GM12892 (cell line): Measurements from ENCODE around the gene BAIAP2.

Experiments used
- DNase-seq: peaks from one replicate; pipeline ENCODE4 v3.0.0; 2011; ENCODE audit not compliant: insufficient read length
- FAIRE-seq: peaks from 2 replicates; lab custom pipeline; 2011; peaks lifted over from hg19 to GRCh38; lab: Jason Lieb, UNC
- POLR2A ChIP-seq: IDR thresholded peaks from 2 replicates; pipeline ENCODE4 v1.6.1; 2011; ENCODE audit warnings: low read depth, low read length, control low read depth
- POLR2AphosphoS5 ChIP-seq: IDR thresholded peaks from 2 replicates; pipeline ENCODE4 v1.6.1; 2011; ENCODE audit warnings: low read depth, low read length, control low read depth
- TAF1 ChIP-seq: IDR thresholded peaks from 2 replicates; pipeline ENCODE4 v1.6.1; 2011; ENCODE audit warnings: low read depth, mild to moderate bottlenecking, control low read depth, low read length, borderline replicate concordance

The BAIAP2 gene

GRCh38 chr17:81082177-81083073 lies 47.5 kb downstream of the BAIAP2 start:
- FAIRE-seq (no peak), DNase-seq (no peak)
- TF ChIP-seq POLR2AphosphoS5, result no peak
- no peak for TF ChIP-seq TAF1
- no peak for TF ChIP-seq POLR2A

GRCh38 chr17:81083125-81083765 lies 48.3 kb downstream of the BAIAP2 start:
- FAIRE-seq, result no peak
- TF ChIP-seq TAF1 (no peak), POLR2A (no peak), POLR2AphosphoS5 (no peak)
- DNase-seq, result no peak

- no peak for TF ChIP-seq TAF1
- TF ChIP-seq POLR2AphosphoS5, result no peak
- TF ChIP-seq POLR2A, result no peak
- DNase-seq, result no peak
- no peak for FAIRE-seq
Measured at GRCh38 chr17:81084680-81085419, 49.9 kb downstream of the BAIAP2 start.

- no peak for DNase-seq
- TF ChIP-seq TAF1 (no peak), POLR2A (no peak), POLR2AphosphoS5 (no peak)
- no peak for FAIRE-seq
Measured at GRCh38 chr17:81085420-81085911, 50.5 kb downstream of the BAIAP2 start.

- FAIRE-seq (no peak), DNase-seq (no peak)
- no peak for TF ChIP-seq POLR2A
- no peak for TF ChIP-seq POLR2AphosphoS5
- TF ChIP-seq TAF1, result no peak
Measured at GRCh38 chr17:81086789-81087551, 52.0 kb downstream of the BAIAP2 start.

- DNase-seq, result no peak
- FAIRE-seq, result no peak
- no peak for TF ChIP-seq POLR2AphosphoS5
Measured at GRCh38 chr17:81090361-81091136, 55.6 kb downstream of the BAIAP2 start.

- no peak for TF ChIP-seq TAF1
- TF ChIP-seq POLR2AphosphoS5, result no peak
- TF ChIP-seq POLR2A, result no peak
- DNase-seq (no peak), FAIRE-seq (no peak)
Measured at GRCh38 chr17:81091154-81091553, 56.2 kb downstream of the BAIAP2 start.

- TF ChIP-seq POLR2A (no peak), TAF1 (no peak), POLR2AphosphoS5 (no peak)
Measured at GRCh38 chr17:81091774-81092517, 57.0 kb downstream of the BAIAP2 start.

GRCh38 chr17:81092518-81093095 lies 57.7 kb downstream of the BAIAP2 start:
- DNase-seq, result no peak
- TF ChIP-seq POLR2A (no peak), POLR2AphosphoS5 (no peak), TAF1 (no peak)
- no peak for FAIRE-seq

More at GRCh38 chr17:81091774-81092517, 57.0 kb downstream of the BAIAP2 start:
- DNase-seq (no peak), FAIRE-seq (no peak)
